H1 (cell line): Measurements from ENCODE around the gene OSBP2. TPM values are rescaled to one million over a fixed set of nuclear protein-coding genes. Genes with fewer than 3 reads are reported as not detected.

ENCODE experiments used
- CTCF ChIA-PET: fragments of 300-600 bp; sonication (Branson Sonifier 250); formaldehyde crosslinking; loops from one replicate; lab custom pipeline; 2021; ENCODE audit not compliant: partially characterized antibody; lab: Charles Lee
- POLR2A ChIA-PET: fragments of 300-600 bp; sonication (Branson Sonifier 250); formaldehyde crosslinking; loops from one replicate; lab custom pipeline; 2021; ENCODE audit warnings: inconsistent platforms; ENCODE audit not compliant: partially characterized antibody; lab: Charles Lee
- DNase-seq, 2 experiments: peaks; one replicate each; pipeline versions ENCODE4 v3.0.0 to v3.0.0-alpha.2; 2010 to 2022; ENCODE audit warnings: low spot score in 2 of 2, low read depth in 1 of 2, mixed read lengths in 1 of 2
- FAIRE-seq: peaks from 2 replicates; lab custom pipeline; 2011; peaks lifted over from hg19 to GRCh38; lab: Jason Lieb, UNC
- H2AFZ ChIP-seq: 2 replicates; pipeline ENCODE4 v1.8.1; 2012; ENCODE audit warnings: low read length, inconsistent platforms
- H2AK5ac ChIP-seq: 2 replicates; pipeline ENCODE4 v1.6.1; 2013; ENCODE audit warnings: low read depth, low read length
- H2BK120ac ChIP-seq: replicated peaks from 2 replicates; pipeline ENCODE3; 2013; ENCODE audit warnings: low read depth, low read length, inconsistent platforms
- H2BK12ac ChIP-seq: 2 replicates; pipeline ENCODE4 v1.6.1; 2013; ENCODE audit warnings: low read depth, low read length
- H2BK15ac ChIP-seq: 2 replicates; pipeline ENCODE4 v1.6.1; 2013; ENCODE audit warnings: low read length
- H2BK20ac ChIP-seq: 2 replicates; pipeline ENCODE4 v1.6.1; 2013; ENCODE audit warnings: low read length
- H2BK5ac ChIP-seq: 2 replicates; pipeline ENCODE4 v1.6.1; 2013; ENCODE audit warnings: low read depth, low read length
- H3K14ac ChIP-seq: 2 replicates; pipeline ENCODE4 v1.6.1; 2013; ENCODE audit warnings: inconsistent platforms; ENCODE audit not compliant: insufficient read length
- H3K18ac ChIP-seq: 2 replicates; pipeline ENCODE4 v1.6.1; 2013; ENCODE audit warnings: low read length; ENCODE audit errors: extremely low read depth
- H3K23ac ChIP-seq: 2 replicates; pipeline ENCODE4 v1.6.1; 2013; ENCODE audit warnings: inconsistent platforms; ENCODE audit not compliant: insufficient read length
- H3K23me2 ChIP-seq: 2 replicates; pipeline ENCODE4 v1.6.1; 2013; ENCODE audit warnings: low read depth, low read length
- H3K27ac ChIP-seq: 2 replicates; pipeline ENCODE4 v1.6.1; 2011; ENCODE audit warnings: low read depth, low read length, inconsistent platforms
- H3K27me3 ChIP-seq, 4 experiments: replicated peaks in 1 of 4; 1 replicate in 1 of 4; 2 replicates in 3 of 4; pipeline versions ENCODE4 v1.6.1 to v1.8.1; 2011 to 2013; ENCODE audit warnings: low read length in 3 of 4, mild to moderate bottlenecking in 3 of 4, inconsistent platforms in 2 of 4, mixed read lengths in 2 of 4, moderate library complexity in 1 of 4; ENCODE audit not compliant: control insufficient read depth in 3 of 4, insufficient read depth in 3 of 4; ENCODE audit errors: extremely low read depth in 1 of 4
- H3K36me3 ChIP-seq, 4 experiments: 2 replicates each; pipeline versions ENCODE4 v1.6.1 to v1.8.1; 2011 to 2013; ENCODE audit warnings: mild to moderate bottlenecking in 4 of 4, low read length in 3 of 4, moderate library complexity in 2 of 4, control low read depth in 1 of 4, inconsistent platforms in 1 of 4; ENCODE audit not compliant: insufficient read depth in 4 of 4, control insufficient read depth in 2 of 4
- H3K4ac ChIP-seq: replicated peaks from 2 replicates; pipeline ENCODE3; 2013; ENCODE audit warnings: low read length, low read depth, mixed read lengths, inconsistent platforms; ENCODE audit not compliant: insufficient read length
- H3K4me1 ChIP-seq, 4 experiments: replicated peaks in 1 of 4; 1 replicate in 1 of 4; 2 replicates in 3 of 4; pipeline versions ENCODE4 v1.6.1 to v1.8.1; 2011 to 2013; ENCODE audit warnings: low read length in 3 of 4, inconsistent platforms in 2 of 4, mixed read lengths in 1 of 4; ENCODE audit not compliant: insufficient read depth in 4 of 4, control insufficient read depth in 3 of 4
- H3K4me2 ChIP-seq, 2 experiments: 2 replicates each; pipeline versions ENCODE4 v1.6.1 to v1.8.1; 2011 to 2013; ENCODE audit warnings: low read depth in 2 of 2, low read length in 2 of 2, control low read depth in 1 of 2, inconsistent platforms in 1 of 2, mild to moderate bottlenecking in 1 of 2; ENCODE audit not compliant: insufficient read depth in 1 of 2
- H3K4me3 ChIP-seq, 4 experiments: fragments of 200-600, 300-600 bp in 1 of 4; sonication (generic), shearing (Covaris generic), sonication (Bioruptor Twin) in 1 of 4; 2 replicates each; pipeline versions ENCODE4 v1.5.1 to v1.8.1; 2011 to 2016; ENCODE audit warnings: low read length in 4 of 4, low read depth in 3 of 4, control low read depth in 2 of 4, inconsistent platforms in 2 of 4, mild to moderate bottlenecking in 2 of 4, mixed read lengths in 1 of 4, moderate library complexity in 1 of 4; ENCODE audit not compliant: insufficient read depth in 2 of 4; ENCODE audit errors: extremely low read depth in 1 of 4
- H3K56ac ChIP-seq: replicated peaks from 2 replicates; pipeline ENCODE3; 2013; ENCODE audit warnings: low read depth, mild to moderate bottlenecking, mixed read lengths, low read length, inconsistent platforms; ENCODE audit not compliant: insufficient read length
- H3K79me1 ChIP-seq: 2 replicates; pipeline ENCODE4 v1.6.1; 2013; ENCODE audit warnings: low read depth, low read length, control low read depth
- H3K79me2 ChIP-seq, 2 experiments: 2 replicates each; pipeline versions ENCODE4 v1.6.1 to v1.8.1; 2012 to 2013; ENCODE audit warnings: low read length in 2 of 2, mild to moderate bottlenecking in 2 of 2, inconsistent platforms in 1 of 2; ENCODE audit not compliant: insufficient read depth in 2 of 2, control insufficient read depth in 1 of 2
- H3K9ac ChIP-seq, 4 experiments: replicated peaks in 1 of 4; 1 replicate in 1 of 4; 2 replicates in 3 of 4; pipeline versions ENCODE4 v1.6.1 to v1.8.1; 2011 to 2013; ENCODE audit warnings: low read depth in 3 of 4, low read length in 3 of 4, control low read depth in 2 of 4, mild to moderate bottlenecking in 2 of 4, moderate library complexity in 2 of 4, inconsistent platforms in 1 of 4; ENCODE audit errors: extremely low read depth in 1 of 4
- H3K9me3 ChIP-seq, 2 experiments: 2 replicates each; pipeline versions ENCODE4 v1.6.1 to v1.8.1; 2012 to 2013; ENCODE audit warnings: mild to moderate bottlenecking in 2 of 2, moderate library complexity in 2 of 2, control low read depth in 1 of 2, inconsistent platforms in 1 of 2, low read depth in 1 of 2, low read length in 1 of 2, mixed read lengths in 1 of 2; ENCODE audit not compliant: insufficient read depth in 2 of 2
- H4K20me1 ChIP-seq, 2 experiments: replicated peaks in 1 of 2; 2 replicates each; pipeline versions ENCODE3 to v1.8.1; 2011 to 2013; ENCODE audit warnings: inconsistent platforms in 2 of 2, low read length in 2 of 2, mild to moderate bottlenecking in 1 of 2; ENCODE audit not compliant: insufficient read depth in 2 of 2, control insufficient read depth in 1 of 2
- H4K5ac ChIP-seq: 2 replicates; pipeline ENCODE4 v1.6.1; 2013; ENCODE audit warnings: low read length, low read depth, mixed read lengths, inconsistent platforms; ENCODE audit not compliant: insufficient read length
- H4K8ac ChIP-seq: 2 replicates; pipeline ENCODE4 v1.8.0; 2013; ENCODE audit warnings: mild to moderate bottlenecking, moderate library complexity, low read length, inconsistent platforms; ENCODE audit not compliant: insufficient read depth; ENCODE audit errors: extremely low read depth
- H4K91ac ChIP-seq: replicated peaks from 2 replicates; pipeline ENCODE3; 2013; ENCODE audit warnings: low read length, mixed read lengths, inconsistent platforms; ENCODE audit not compliant: insufficient read length
- BRCA1 ChIP-seq: IDR thresholded peaks from 2 replicates; pipeline ENCODE4 v1.6.1; 2012; ENCODE audit warnings: low read depth, low read length, improper control_type of control experiment
- CREB1 ChIP-seq: IDR thresholded peaks from 2 replicates; pipeline ENCODE4 v1.6.1; 2012; ENCODE audit warnings: inconsistent platforms
- EP300 ChIP-seq, 2 experiments: IDR thresholded peaks; 1 replicate in 1 of 2; 2 replicates in 1 of 2; pipeline ENCODE4 v1.6.1; 2011 to 2012; ENCODE audit warnings: low read depth in 2 of 2, low read length in 2 of 2, mild to moderate bottlenecking in 2 of 2, borderline replicate concordance in 1 of 2, inconsistent platforms in 1 of 2, moderate library complexity in 1 of 2
- JUND ChIP-seq: IDR thresholded peaks from 2 replicates; pipeline ENCODE4 v1.6.1; 2011; ENCODE audit warnings: mild to moderate bottlenecking, improper control_type of control experiment, low read length
- WGBS, 2 experiments: shearing (Covaris generic) in 1 of 2; methylation state at CpG; one replicate each; pipeline versions ENCODE4 v1.1.6 to v1.1.7; 2013 to 2015; ENCODE audit warnings: low lambda C conversion rate in 2 of 2, mixed read lengths in 2 of 2, inconsistent platforms in 1 of 2, low coverage in 1 of 2, missing lambda C conversion rate in 1 of 2; ENCODE audit not compliant: insufficient replicate concordance in 2 of 2, insufficient coverage in 1 of 2, insufficient read length in 1 of 2; ENCODE audit errors: extremely low coverage in 1 of 2, missing lambda C conversion rate in 1 of 2; 5-methylcytosine and 5-hydroxymethylcytosine counted together
- polyA plus RNA-seq, 7 experiments: library from polyadenylated mRNA; depleted of rRNA in 3 of 7; stranded (reverse) in 5 of 7; unstranded in 2 of 7; fragments of >200 nt in 5 of 7; fragments of 200-250 nt in 2 of 7; gene quantifications; 1 replicate in 5 of 7; 2 replicates in 1 of 7; 4 replicates in 1 of 7; pipeline versions ENCODE4 v1.2.1 to v1.2.3, GENCODE V29; 2011 to 2013; ENCODE audit warnings: missing spikeins in 2 of 7, mixed read lengths in 2 of 7
- total RNA-seq: library from RNA; stranded (reverse); fragmentation: NEBNext Ultra II Directional; extraction: Animal tissue kit (Norgen Biotek cat#: 25700); gene quantifications from 2 replicates; pipeline ENCODE4 v1.2.1, GENCODE V29; 2021

Gene OSBP2
- total and polyA plus RNA-seq, 2 of the 8 experiments (the other 6 are each of a cell fraction or from before 2014, with no cell fraction given) = 3.4 to 3.7 TPM

- Histone ChIP-seq H3K27me3 (no peaks in the 10 kb centered on the region), H2AFZ (no peak overlapping the region), H4K91ac (no peak overlapping the region), H2BK20ac (no peak overlapping the region), H3K14ac (no peak overlapping the region), H3K4me3 (no peak overlapping the region), H4K8ac (no peak overlapping the region), H3K4me1 (no peaks in the 10 kb centered on the region), H2BK15ac (no peak overlapping the region), H3K4me2 (no peak overlapping the region), H3K23ac (no peak overlapping the region)
- 77% methylated on average over 4 of the region's 4 CpGs; no CpG with 5 or more reads in 1 of the 2 experiments for WGBS, 2 experiments
- DNase-seq = no peak
- CTCF ChIA-PET = interaction anchor here (0.9 to 3.1 kb wide), 8 partner anchors 10 to 173 kb away, joined by 3 to 9 read pairs (median 3); partner anchors contain the start of gene SLC35E4
- POLR2A ChIA-PET = interaction anchor here (0.6 kb wide), 1 partner anchor 620 kb away, joined by 3 read pairs; no protein-coding TSS in a partner anchor
- TF ChIP-seq BRCA1 (no peak), JUND (no peak), CREB1 (no peak), EP300 (IDR thresholded peaks at IDR 0.05; ENCODE audit: borderline replicate concordance in 1 of 2, low read depth in 2 of 2, low read length in 2 of 2) (no peak)
- TF ChIP-seq, all 59 proteins: peak for 0
- H3K36me3 ChIP-seq = no peaks in the 10 kb centered on the region
- H4K20me1 ChIP-seq = no peaks in the 10 kb centered on the region
- H3K79me1 ChIP-seq = no peaks in the 10 kb centered on the region
- FAIRE-seq = no peak
- no peak overlapping the region for H3K9ac ChIP-seq
- H4K5ac ChIP-seq = no peak overlapping the region
- H3K4ac ChIP-seq = no peak overlapping the region
- no peak overlapping the region for H3K18ac ChIP-seq
- no peak overlapping the region for H3K56ac ChIP-seq
- no peak overlapping the region for H2AK5ac ChIP-seq
- no peak overlapping the region for H2BK5ac ChIP-seq
- H3K79me2 ChIP-seq = no peaks in the 10 kb centered on the region
- no peaks in the 10 kb centered on the region for H3K23me2 ChIP-seq
- H3K9me3 ChIP-seq = no peaks in the 10 kb centered on the region
- no peak overlapping the region for H2BK12ac ChIP-seq
- H3K27ac ChIP-seq = no peak overlapping the region
- no peak overlapping the region for H2BK120ac ChIP-seq
Measured at GRCh38 chr22:30717331-30717921, 22.8 kb downstream of the OSBP2 start.
